HG03432 (cell line): ENCODE results near the gene GRIK4.
A peak's percentile ranks its signal among the peaks of the same experiment; 100 is the strongest.
"Not testable (repeated sequence)": the region's sequence is repeated elsewhere in the genome, so short reads cannot be mapped to it uniquely, and the experiment has no call there.

ENCODE experiments used
- ATAC-seq: cut with Tn5 transposase; IDR thresholded peaks from one replicate; pipeline ENCODE4 v1.9.1; 2021; ENCODE audit warnings: mild to moderate bottlenecking, moderate library complexity; ENCODE audit not compliant: unreplicated experiment

The GRIK4 gene

GRCh38 chr11:120511116-120511819, at the start of gene GRIK4:
Gene GRIK4, plus strand, starts transcription at chr11:120511748. Its CDS starts 148,571 bp downstream, at chr11:120660319.
- peak; percentile 93 for ATAC-seq

- ATAC-seq: no peak
Observed at GRCh38 chr11:120462825-120463224, 48.7 kb upstream of the GRIK4 start.

GRCh38 chr11:120465921-120466534, 45.5 kb upstream of the GRIK4 start:
- no peak for ATAC-seq

- ATAC-seq: no peak
Observed at GRCh38 chr11:120467627-120468026, 43.9 kb upstream of the GRIK4 start.

GRCh38 chr11:120471131-120471530, 40.4 kb upstream of the GRIK4 start:
- ATAC-seq: no peak

- no peak for ATAC-seq
Observed at GRCh38 chr11:120471994-120472393, 39.6 kb upstream of the GRIK4 start.

- no peak for ATAC-seq
Observed at GRCh38 chr11:120473503-120473902, 38.0 kb upstream of the GRIK4 start.

- no peak for ATAC-seq
Observed at GRCh38 chr11:120482149-120482548, 29.4 kb upstream of the GRIK4 start.

GRCh38 chr11:120484722-120485121, 26.8 kb upstream of the GRIK4 start:
- no peak for ATAC-seq

GRCh38 chr11:120486138-120486537, 25.4 kb upstream of the GRIK4 start:
- no peak for ATAC-seq

GRCh38 chr11:120489799-120490198, 21.7 kb upstream of the GRIK4 start:
- no peak for ATAC-seq

GRCh38 chr11:120492486-120492885, 19.1 kb upstream of the GRIK4 start:
- ATAC-seq: no peak

- ATAC-seq: no peak
Observed at GRCh38 chr11:120494595-120494994, 17.0 kb upstream of the GRIK4 start.

GRCh38 chr11:120499088-120499487, 12.5 kb upstream of the GRIK4 start:
- ATAC-seq: no peak

GRCh38 chr11:120499859-120500258, 11.7 kb upstream of the GRIK4 start:
- no peak for ATAC-seq

GRCh38 chr11:120500414-120501071, 11.0 kb upstream of the GRIK4 start:
- no peak for ATAC-seq

GRCh38 chr11:120501440-120501839, 10.1 kb upstream of the GRIK4 start:
- no peak for ATAC-seq

GRCh38 chr11:120501976-120502755, 9.4 kb upstream of the GRIK4 start:
- no peak for ATAC-seq

- not testable (repeated sequence) for ATAC-seq
Observed at GRCh38 chr11:120503529-120503928, 8.0 kb upstream of the GRIK4 start.

GRCh38 chr11:120505801-120506425, 5.6 kb upstream of the GRIK4 start:
- ATAC-seq: no peak
